ENCODE results near the gene NEURL1B.
"Not testable (repeated sequence)": the region's sequence is repeated elsewhere in the genome, so short reads cannot be mapped to it uniquely, and the experiment has no call there.

The NEURL1B gene

DNA sequence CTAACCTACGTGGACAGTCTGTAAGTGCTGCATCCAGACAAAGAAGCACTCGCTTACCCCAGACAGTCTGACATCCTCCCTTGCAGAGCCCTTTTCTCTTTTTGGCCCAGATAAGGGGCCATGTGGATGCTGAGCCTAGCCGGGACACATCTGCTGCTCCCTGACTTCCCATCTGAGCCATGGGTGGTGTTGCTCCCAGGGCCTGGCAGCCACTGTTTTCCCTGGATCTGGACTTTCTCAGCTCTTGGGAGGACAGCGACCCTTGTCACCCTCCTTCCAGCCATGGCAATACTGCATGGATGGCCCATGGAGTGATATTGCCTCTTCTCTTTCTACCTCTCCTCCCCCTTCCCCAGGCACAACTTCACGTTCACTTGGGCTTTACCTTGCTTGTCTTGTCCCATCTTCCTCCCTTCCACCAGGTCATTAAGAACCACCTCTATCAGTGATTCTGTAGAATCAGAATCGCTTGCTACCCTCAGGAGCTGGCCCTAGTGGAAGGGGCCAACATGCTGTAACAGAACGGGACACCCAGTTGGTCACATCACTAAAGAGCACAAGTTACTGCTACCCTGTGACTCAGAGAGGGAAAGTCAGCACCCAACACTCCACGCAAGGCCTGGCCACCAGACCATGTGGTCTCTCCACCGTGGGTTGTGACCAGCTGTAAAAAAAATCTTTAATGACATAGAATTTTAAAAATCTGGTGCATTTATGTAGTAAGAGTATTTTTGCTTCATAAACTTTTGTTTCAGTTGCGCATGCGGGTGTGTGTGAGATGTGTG, 4.4 kb downstream of the NEURL1B start:
- no peak overlapping the region for H3K4me3 ChIP-seq (ENCODE audit: low read length)
- no peak for TF ChIP-seq ZNF274 (IDR thresholded peaks at IDR 0.05; ENCODE audit: low read depth, low read length)

DNA sequence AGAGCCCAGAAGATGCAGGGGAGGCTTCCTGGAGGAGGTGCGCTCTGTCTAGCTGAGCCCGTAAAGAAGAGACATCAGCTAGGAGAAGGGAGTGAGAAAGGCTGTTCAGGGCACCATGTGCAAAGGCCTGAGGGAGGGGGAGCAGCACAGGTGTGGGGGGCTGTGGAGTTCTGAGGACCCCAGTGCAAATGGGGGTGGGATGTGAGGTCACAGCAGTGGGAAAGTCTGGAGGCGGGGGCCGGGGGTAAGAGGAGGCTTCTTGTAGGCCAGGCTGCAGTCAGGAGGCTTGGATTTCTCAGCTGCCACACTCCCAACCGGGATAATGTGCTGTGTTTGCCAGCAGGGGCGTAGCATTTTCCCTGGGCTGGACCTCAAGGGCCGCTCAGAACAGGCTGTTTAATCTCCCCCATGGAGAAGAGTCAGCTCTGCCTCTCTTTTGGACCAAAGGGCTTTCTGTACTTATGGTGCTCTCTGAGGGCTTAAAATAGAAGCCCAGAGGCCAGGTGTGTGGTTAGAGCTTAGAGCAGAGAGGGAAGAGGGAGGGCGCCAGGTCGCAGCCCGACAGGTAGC, 5.7 kb downstream of the NEURL1B start:
- TF ChIP-seq ZNF274 (IDR thresholded peaks at IDR 0.05; ENCODE audit: low read depth, low read length), result no peak
- no peak overlapping the region for H3K4me3 ChIP-seq (ENCODE audit: low read length)

DNA sequence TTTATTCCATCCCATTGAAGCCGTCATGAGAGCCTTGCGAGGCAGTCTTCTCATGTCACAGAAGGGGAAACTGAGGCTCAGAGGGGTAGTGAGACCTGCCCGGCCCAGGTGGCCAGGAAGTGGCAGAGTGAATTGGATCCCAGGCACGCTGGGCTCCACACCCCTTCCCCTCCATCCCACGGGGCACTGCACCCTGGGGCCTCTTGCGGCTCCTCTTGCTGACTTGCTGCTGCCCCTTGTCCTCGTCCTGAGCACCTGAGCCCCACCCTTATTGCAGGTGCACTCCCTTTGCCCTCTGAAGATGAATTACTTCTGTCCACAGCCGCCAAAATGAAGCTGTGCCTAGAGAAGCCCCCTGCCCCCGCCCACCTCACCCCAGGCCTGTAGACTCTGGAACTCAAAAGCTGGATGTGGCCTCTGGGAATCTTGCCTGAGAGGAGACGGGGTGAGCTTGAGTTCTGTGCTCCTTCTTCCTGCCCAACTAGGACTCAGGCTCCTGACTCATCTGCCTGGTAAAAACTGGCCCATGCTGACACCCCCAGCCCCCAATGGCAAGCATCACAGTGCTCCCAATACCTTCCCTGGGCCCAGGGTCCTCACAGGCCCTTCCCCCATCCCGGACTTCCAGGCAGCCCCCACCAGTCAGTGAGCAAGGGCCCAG, 6.4 kb downstream of the NEURL1B start:
- TF ChIP-seq ZNF274 (IDR thresholded peaks at IDR 0.05; ENCODE audit: low read depth, low read length), result no peak
- H3K4me3 ChIP-seq (ENCODE audit: low read length), result no peak overlapping the region

DNA sequence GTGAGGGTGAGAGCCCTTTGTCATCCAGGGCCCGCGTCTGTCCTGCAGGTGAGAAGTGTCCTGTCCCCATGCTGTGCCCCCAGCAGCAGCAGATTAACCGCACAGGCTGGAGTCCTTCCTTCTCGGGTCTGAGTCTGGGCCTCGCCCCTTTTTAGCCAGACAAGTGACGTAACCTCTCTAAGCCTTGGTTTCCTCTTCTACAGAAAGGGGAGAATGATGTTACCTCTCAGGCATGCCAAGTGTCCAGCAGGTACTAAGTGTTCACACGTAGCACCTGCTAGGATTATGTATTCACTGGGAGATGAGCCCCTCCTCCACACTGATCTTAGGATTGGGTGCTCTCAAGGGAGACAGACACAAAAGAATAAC, 6.9 kb downstream of the NEURL1B start:
- no peak overlapping the region for H3K4me3 ChIP-seq (ENCODE audit: low read length)
- TF ChIP-seq ZNF274 (IDR thresholded peaks at IDR 0.05; ENCODE audit: low read depth, low read length), result no peak

DNA sequence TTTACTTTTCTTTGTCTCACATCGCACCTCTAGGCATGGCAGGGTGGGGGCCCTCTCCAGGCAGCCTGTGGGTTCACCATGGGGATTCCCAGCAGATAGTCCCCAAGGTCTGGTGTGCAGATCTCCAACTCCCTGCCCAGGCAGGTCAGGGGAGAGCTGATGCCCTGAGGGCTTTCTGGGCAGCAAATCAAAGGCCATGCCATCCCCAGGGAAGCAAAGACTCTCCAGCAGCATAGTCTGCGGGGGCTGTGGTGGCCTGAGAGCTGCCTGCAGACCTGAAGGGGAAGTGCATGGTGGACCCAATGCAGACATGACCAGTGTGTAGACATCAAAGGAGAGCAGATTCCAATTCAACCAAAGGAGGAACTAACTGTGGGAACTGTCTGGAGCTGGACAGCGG, 7.7 kb downstream of the NEURL1B start:
- H3K4me3 ChIP-seq (ENCODE audit: low read length), result no peak overlapping the region
- no peak for TF ChIP-seq ZNF274 (IDR thresholded peaks at IDR 0.05; ENCODE audit: low read depth, low read length)

DNA sequence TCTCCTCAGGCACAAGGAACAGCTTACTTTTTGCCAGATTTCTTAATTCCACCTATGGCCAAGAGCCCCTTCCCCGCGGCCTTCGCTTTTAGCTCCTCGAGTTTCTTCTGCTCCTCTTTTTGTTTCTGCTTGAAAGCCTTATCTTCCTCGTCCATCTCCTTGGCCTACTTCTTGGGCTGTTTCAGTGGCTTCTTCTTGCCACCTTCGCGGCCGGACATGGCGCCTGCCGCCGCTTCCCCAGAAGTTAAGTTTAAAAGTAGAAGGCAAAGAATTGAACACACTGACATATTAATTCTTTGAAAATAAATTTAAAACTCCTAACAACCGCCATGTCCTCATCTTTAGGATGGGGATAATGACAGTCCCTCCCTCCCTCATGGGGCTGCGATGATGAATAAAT, 15.4 kb downstream of the NEURL1B start:
- not testable (repeated sequence) for H3K4me3 ChIP-seq (ENCODE audit: low read length)

DNA sequence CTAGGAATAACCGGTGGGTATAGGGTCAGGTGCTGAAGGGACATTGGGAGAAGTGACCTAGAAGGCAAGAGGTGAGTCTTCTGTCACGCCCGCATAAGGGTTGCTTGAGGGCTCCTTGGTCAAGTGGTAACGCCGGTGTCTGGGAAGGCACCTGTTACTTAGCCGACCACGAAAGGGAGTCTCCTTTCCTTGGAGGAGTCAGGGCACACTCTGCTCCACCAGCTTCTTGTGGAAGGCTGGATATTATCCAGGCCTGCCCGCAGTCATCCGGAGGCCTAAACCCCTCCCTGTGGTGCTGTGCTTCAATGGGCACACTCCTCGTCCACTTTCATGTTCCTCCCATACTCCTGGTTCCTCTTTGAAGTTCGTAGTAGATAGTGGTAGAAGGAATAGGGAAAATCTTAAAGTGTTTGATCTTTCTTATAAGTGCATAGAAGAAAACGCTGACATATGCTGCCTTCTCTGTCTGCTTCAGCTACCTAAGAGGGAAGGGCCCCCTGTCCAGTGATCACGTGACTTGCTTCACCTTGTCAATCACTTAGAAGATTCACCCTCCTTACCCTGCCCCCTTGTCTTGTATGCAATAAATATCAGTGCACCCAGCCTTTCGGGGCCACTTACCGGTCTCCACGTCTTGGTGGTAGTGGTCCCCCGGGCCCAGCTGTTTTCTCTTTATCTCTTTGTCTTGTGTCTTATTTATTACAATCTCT, 16.6 kb downstream of the NEURL1B start:
- not testable (repeated sequence) for H3K4me3 ChIP-seq (ENCODE audit: low read length)

DNA sequence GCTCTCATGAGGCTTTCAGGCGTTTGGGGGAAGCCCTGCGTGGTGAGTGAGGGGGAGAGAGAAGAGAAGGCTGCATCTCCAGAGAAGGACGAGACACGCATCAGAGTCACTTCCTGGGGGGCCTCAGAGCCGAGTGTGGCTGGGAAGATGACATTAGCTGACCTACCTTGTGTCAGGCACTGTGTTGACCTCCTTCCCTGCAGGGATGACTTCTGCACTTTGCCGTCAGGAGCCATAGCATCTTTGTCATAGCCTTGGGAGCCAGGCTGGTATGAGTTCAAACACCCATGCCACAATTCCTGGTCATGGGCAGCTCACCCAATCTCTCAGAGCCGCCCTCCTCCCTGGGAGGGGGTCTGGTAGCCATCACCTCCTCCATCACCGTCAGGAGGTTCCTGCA, 17.3 kb downstream of the NEURL1B start:
- H3K4me3 ChIP-seq (ENCODE audit: low read length), result no peak overlapping the region
- no peak for TF ChIP-seq ZNF274 (IDR thresholded peaks at IDR 0.05; ENCODE audit: low read depth, low read length)

DNA sequence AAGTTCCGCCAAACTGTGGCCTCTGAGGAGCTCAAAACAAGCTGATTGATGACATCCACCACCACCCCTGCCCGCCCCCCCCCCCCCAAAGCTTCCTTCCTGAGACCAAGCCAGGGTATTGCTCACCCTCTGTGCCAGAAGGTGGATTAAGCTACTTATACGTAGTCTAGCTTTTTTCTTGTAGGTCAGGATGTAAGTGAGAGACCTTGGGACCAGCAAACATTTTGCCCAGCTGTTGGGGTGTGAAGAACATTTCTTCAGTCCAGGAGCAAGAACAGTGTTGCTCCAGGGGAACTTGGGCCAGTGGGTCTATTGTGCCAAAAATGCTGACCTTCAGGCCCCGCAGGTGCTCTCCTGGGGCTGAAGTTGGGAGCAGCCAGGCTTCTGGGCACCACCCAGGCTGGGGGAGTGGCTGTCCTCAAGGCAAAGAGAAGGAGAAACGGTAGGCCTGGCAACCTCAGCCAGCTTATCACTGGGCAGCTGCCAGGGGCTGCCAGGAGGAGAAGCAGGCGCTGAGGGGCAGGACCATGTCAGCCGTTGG, 18.0 kb downstream of the NEURL1B start:
- no peak overlapping the region for H3K4me3 ChIP-seq (ENCODE audit: low read length)
- TF ChIP-seq ZNF274 (IDR thresholded peaks at IDR 0.05; ENCODE audit: low read depth, low read length), result no peak

DNA sequence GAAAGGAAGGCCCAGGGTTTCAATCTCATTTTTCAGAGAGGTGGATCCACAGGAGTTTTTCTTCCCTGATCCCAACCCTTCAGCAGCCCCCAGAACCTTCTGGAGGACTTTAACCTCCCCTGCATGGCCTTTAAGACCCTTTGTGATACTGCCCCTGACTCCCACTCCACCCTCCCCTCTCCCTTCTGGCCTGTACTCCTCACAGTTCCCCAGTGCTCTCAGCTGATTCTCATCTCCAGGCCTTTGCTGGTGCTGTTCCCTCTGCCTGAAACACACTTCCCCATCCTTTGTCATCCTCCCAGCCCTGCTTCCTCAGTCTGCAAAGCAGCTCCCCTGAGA, 18.5 kb downstream of the NEURL1B start:
- no peak for TF ChIP-seq ZNF274 (IDR thresholded peaks at IDR 0.05; ENCODE audit: low read depth, low read length)

DNA sequence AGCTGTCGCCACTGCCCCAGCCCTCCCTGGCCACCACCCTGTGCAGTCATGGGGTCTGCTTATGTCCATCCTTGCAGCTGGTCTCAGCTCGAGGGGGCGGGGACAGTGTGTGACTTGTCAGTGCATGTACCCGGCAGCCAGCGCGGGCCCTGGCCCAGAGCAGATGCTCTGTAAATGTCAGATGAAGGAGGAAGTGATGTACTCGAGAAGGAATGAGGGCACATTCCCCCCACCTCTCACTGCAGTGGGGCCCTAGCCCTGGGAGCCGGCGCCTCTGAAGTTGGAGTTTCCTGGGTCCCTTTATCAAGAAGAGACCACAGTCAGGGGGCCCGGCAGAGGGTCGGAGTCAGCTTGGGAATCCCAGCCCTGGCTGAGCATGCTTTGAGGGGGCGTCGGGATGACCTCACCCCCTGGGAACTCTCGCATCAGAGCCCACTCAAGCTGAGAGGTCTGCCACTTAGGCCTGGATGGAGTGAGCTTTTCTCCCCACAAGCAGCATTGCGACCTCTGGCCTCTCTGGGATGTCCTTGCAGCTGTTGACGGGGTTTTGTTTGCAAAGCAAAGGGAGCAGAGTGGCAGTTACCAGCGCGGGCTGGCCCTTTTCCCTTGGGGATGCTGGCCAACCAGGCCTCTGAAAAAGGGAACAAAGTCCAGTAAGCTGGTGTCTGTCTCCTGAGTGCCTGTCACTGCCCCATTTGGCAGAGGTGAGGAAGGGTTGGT, 19.0 kb downstream of the NEURL1B start:
- H3K4me3 ChIP-seq (ENCODE audit: low read length), result no peak overlapping the region
- no peak for TF ChIP-seq ZNF274 (IDR thresholded peaks at IDR 0.05; ENCODE audit: low read depth, low read length)

More for the DNA sequence above, 18.5 kb downstream of the NEURL1B start:
- H3K4me3 ChIP-seq (ENCODE audit: low read length), result no peak overlapping the region

DNA sequence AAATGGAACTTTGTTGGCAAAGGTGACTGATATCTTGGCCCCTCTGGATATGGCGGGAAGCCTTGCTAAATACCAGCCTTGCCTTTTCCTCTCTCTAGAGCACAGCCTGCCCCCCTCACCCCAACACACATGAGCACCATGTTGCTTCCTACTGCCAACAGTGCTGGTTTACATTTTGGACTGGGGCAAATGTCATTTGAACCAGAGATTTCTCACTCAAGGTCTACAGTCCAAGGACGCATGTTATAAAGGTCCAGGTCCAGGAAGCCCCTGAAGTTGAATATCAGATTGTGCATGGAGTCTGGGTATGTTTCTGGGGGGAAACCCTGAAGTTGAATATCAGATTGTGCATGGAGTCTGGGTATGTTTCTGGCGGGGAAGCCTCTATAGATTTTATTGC, 19.9 kb downstream of the NEURL1B start:
- H3K4me3 ChIP-seq (ENCODE audit: low read length), result no peak overlapping the region
- no peak for TF ChIP-seq ZNF274 (IDR thresholded peaks at IDR 0.05; ENCODE audit: low read depth, low read length)

DNA sequence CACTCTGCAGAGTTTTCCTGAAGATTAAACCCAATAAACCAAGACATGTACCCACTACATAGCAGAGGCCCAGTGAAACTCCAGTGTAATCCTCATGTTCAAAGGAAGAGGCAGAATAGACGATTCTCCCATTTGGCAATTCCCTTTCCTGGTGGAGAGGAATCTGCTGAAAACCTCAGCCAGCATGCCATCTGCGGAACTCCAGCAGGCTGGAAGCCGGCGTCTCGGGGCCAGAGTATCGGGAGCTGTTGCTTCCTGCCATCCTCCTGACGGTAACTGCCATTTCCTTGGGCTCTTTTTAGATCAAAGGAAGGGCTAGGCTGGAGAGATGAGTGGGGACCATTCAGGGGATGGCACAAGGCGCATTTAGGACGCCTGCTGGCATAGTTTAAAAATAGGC, 20.5 kb downstream of the NEURL1B start:
- TF ChIP-seq ZNF274 (IDR thresholded peaks at IDR 0.05; ENCODE audit: low read depth, low read length), result no peak
- H3K4me3 ChIP-seq (ENCODE audit: low read length), result no peak overlapping the region

DNA sequence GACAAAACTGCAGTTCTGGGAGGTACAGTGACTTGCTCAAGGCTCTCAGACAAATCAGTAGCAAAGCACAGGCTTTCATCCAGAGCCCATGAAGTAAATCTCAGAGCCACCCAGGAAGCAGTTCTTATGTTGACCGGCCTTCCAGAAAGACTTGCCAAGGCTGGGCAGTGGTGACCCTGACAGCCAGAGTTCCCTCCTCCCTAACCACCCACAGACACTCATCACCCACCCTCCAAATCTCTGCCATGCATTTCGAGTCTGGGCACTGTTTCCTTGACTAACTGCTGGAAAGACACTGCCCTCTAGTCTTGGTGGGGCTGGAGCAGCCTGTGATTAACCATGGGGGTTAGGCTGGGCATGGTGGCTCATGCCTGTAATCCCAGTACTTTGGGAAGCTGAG, 21.5 kb downstream of the NEURL1B start:
- no peak overlapping the region for H3K4me3 ChIP-seq (ENCODE audit: low read length)

More for the DNA sequence above, 21.5 kb downstream of the NEURL1B start:
- TF ChIP-seq ZNF274 (IDR thresholded peaks at IDR 0.05; ENCODE audit: low read depth, low read length), result no peak
